HG03469 (cell line): ENCODE data around the gene ATP8B4.

Source experiments
- ATAC-seq: cut with Tn5 transposase; IDR thresholded peaks from one replicate; pipeline ENCODE4 v1.9.1; 2021; ENCODE audit warnings: mild to moderate bottlenecking, moderate library complexity, moderate number of reproducible peaks; ENCODE audit not compliant: unreplicated experiment

Gene ATP8B4

GRCh38 chr15:49824775-49825099 is 294.3 kb downstream of the ATP8B4 start:
- ATAC-seq: no peak

- no peak for ATAC-seq
Observed at GRCh38 chr15:49823987-49824774, 294.9 kb downstream of the ATP8B4 start.

- no peak for ATAC-seq
Observed at GRCh38 chr15:49817100-49817499, 301.9 kb downstream of the ATP8B4 start.

- no peak for ATAC-seq
Observed at GRCh38 chr15:49815950-49816349, 303.1 kb downstream of the ATP8B4 start.

GRCh38 chr15:49815526-49815925 is 303.5 kb downstream of the ATP8B4 start:
- no peak for ATAC-seq

GRCh38 chr15:49814709-49815108 is 304.3 kb downstream of the ATP8B4 start:
- ATAC-seq: no peak

- ATAC-seq: no peak
Observed at GRCh38 chr15:49813625-49814024, 305.4 kb downstream of the ATP8B4 start.

GRCh38 chr15:49810720-49811119 is 308.3 kb downstream of the ATP8B4 start:
- no peak for ATAC-seq

GRCh38 chr15:49809894-49810609 is 309.0 kb downstream of the ATP8B4 start:
- ATAC-seq: no peak

GRCh38 chr15:49808341-49808740 is 310.7 kb downstream of the ATP8B4 start:
- ATAC-seq: no peak
